IMR-90 (cell line): ENCODE measurements around the gene SLC2A11. TPM values are rescaled to one million over a fixed set of nuclear protein-coding genes. Genes with fewer than 3 reads are reported as not detected.

Experiments used
- MXI1 ChIP-seq: IDR thresholded peaks from 2 replicates; pipeline ENCODE4 v1.6.1; 2012; ENCODE audit warnings: low read depth, mild to moderate bottlenecking, low read length, moderate library complexity, borderline replicate concordance
- POLR2A ChIP-seq: IDR thresholded peaks from 2 replicates; pipeline ENCODE4 v1.6.1; 2012; ENCODE audit warnings: mild to moderate bottlenecking, low read depth, low read length
- polyA plus RNA-seq, 3 experiments: library from polyadenylated mRNA; depleted of rRNA; stranded (reverse); fragments of >200 nt; gene quantifications; 2 replicates each; pipeline ENCODE4 v1.2.3, GENCODE V29; 2012; ENCODE audit warnings: low replicate concordance in 1 of 3
- total RNA-seq: library from RNA; depleted of rRNA; stranded (reverse); fragments of >200 nt; gene quantifications from 2 replicates; pipeline ENCODE4 v1.2.3, GENCODE V29; 2012
- TF ChIP-seq, protein P1 (sequence below): conservative IDR thresholded peaks from 2 replicates; pipeline ENCODE4 v1.5.1; 2012; ENCODE audit warnings: mild to moderate bottlenecking, low read depth, low read length, improper control_type of control experiment

SLC2A11 gene
- total and polyA plus RNA-seq, 2 of the 4 experiments (the other 2 are of a cell fraction): 3.2 to 8.7 TPM

GRCh38 chr22:23893121-23893944 is 35.7 kb downstream of the SLC2A11 start (continued):
- TF ChIP-seq, protein P1, sequence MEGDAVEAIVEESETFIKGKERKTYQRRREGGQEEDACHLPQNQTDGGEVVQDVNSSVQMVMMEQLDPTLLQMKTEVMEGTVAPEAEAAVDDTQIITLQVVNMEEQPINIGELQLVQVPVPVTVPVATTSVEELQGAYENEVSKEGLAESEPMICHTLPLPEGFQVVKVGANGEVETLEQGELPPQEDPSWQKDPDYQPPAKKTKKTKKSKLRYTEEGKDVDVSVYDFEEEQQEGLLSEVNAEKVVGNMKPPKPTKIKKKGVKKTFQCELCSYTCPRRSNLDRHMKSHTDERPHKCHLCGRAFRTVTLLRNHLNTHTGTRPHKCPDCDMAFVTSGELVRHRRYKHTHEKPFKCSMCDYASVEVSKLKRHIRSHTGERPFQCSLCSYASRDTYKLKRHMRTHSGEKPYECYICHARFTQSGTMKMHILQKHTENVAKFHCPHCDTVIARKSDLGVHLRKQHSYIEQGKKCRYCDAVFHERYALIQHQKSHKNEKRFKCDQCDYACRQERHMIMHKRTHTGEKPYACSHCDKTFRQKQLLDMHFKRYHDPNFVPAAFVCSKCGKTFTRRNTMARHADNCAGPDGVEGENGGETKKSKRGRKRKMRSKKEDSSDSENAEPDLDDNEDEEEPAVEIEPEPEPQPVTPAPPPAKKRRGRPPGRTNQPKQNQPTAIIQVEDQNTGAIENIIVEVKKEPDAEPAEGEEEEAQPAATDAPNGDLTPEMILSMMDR: no peak
- TF ChIP-seq MXI1: no peak
- TF ChIP-seq POLR2A: no peak
